SK-N-SH treated with all-trans-retinoic acid at 6 μM for 48 hours (cell line): Measurements from ENCODE around the gene SIRT4.

Experiments
- ATAC-seq: fragments of 200-7000 bp; cut with Tn5 transposase; 3 replicates; pipeline ENCODE4 v1.9.1; 2020; ENCODE audit warnings: mild to moderate bottlenecking, moderate library complexity
- ARNTL ChIP-seq: fragments of 450-650 bp; formaldehyde crosslinking; IDR thresholded peaks from 2 replicates; pipeline ENCODE4 v1.5.0; 2020; ENCODE audit warnings: low read depth, mild to moderate bottlenecking, moderate library complexity, borderline replicate concordance
- BACH2 ChIP-seq: fragments of 250-450 bp; sonication (Bioruptor Pico); IDR thresholded peaks from 2 replicates; pipeline ENCODE4 v1.9.0; 2021; ENCODE audit warnings: mild to moderate bottlenecking, borderline replicate concordance
- ESRRG ChIP-seq: fragments of 250-450 bp; sonication (Bioruptor Pico); IDR thresholded peaks from 2 replicates; pipeline ENCODE4 v1.6.1; 2021; ENCODE audit warnings: mild to moderate bottlenecking
- GLIS3 ChIP-seq: fragments of 250-450 bp; sonication (Bioruptor Pico); IDR thresholded peaks from 2 replicates; pipeline ENCODE4 v1.5.0; 2020; ENCODE audit warnings: mild to moderate bottlenecking, moderate library complexity
- ISL1 ChIP-seq: fragments of 250-450 bp; sonication (Bioruptor Pico); IDR thresholded peaks from 2 replicates; pipeline ENCODE4 v2.1.2; 2022; ENCODE audit warnings: mild to moderate bottlenecking, moderate library complexity
- OSR1 ChIP-seq: fragments of 250-450 bp; sonication (Bioruptor Pico); IDR thresholded peaks from 2 replicates; pipeline ENCODE4 v1.8.0; 2022; ENCODE audit warnings: moderate library complexity, mild to moderate bottlenecking, inconsistent platforms
- PPARA ChIP-seq: fragments of 250-450 bp; sonication (Bioruptor Pico); IDR thresholded peaks from 2 replicates; pipeline ENCODE4 v1.5.0; 2020; ENCODE audit warnings: mild to moderate bottlenecking, borderline replicate concordance
- RARB ChIP-seq: fragments of 250-450 bp; sonication (Bioruptor Pico); IDR thresholded peaks from 2 replicates; pipeline ENCODE4 v1.8.0; 2021; ENCODE audit warnings: mild to moderate bottlenecking, moderate library complexity
- SNAI2 ChIP-seq: fragments of 250-450 bp; sonication (Bioruptor Pico); IDR thresholded peaks from 2 replicates; pipeline ENCODE4 v1.5.0; 2020; ENCODE audit warnings: mild to moderate bottlenecking, moderate library complexity
- TCF4 ChIP-seq: fragments of 250-450 bp; sonication (Bioruptor Pico); IDR thresholded peaks from 2 replicates; pipeline ENCODE4 v1.8.0; 2021; ENCODE audit warnings: mild to moderate bottlenecking, moderate library complexity, borderline replicate concordance
- TOX ChIP-seq: fragments of 250-450 bp; sonication (Bioruptor Pico); IDR thresholded peaks from 2 replicates; pipeline ENCODE4 v1.8.0; 2021; ENCODE audit warnings: mild to moderate bottlenecking, moderate library complexity, borderline replicate concordance
- ZC3H10 ChIP-seq: fragments of 250-450 bp; sonication (Bioruptor Pico); IDR thresholded peaks from 2 replicates; pipeline ENCODE4 v1.5.1; 2021; ENCODE audit warnings: mild to moderate bottlenecking, moderate library complexity
- ZFP3 ChIP-seq: fragments of 250-450 bp; sonication (Bioruptor Pico); IDR thresholded peaks from 2 replicates; pipeline ENCODE4 v1.5.0; 2020; ENCODE audit warnings: mild to moderate bottlenecking, moderate library complexity
- ZFP30 ChIP-seq: fragments of 450-650 bp; formaldehyde crosslinking; IDR thresholded peaks from 2 replicates; pipeline ENCODE4 v1.5.0; 2022; ENCODE audit warnings: mild to moderate bottlenecking, moderate library complexity
- ZNF565 ChIP-seq: fragments of 450-650 bp; formaldehyde crosslinking; conservative IDR thresholded peaks from 2 replicates; pipeline ENCODE4 v1.5.0; 2020; ENCODE audit warnings: low read depth, mild to moderate bottlenecking, moderate library complexity
- ZNF70 ChIP-seq: fragments of 450-650 bp; formaldehyde crosslinking; IDR thresholded peaks from 2 replicates; pipeline ENCODE4 v1.5.0; 2020; ENCODE audit warnings: mild to moderate bottlenecking, moderate library complexity
- ZNF8 ChIP-seq: fragments of 450-650 bp; formaldehyde crosslinking; IDR thresholded peaks from 2 replicates; pipeline ENCODE4 v1.5.0; 2020; ENCODE audit warnings: mild to moderate bottlenecking, moderate library complexity
- TF ChIP-seq, protein P1 (sequence below): fragments of 250-450 bp; sonication (Bioruptor Pico); IDR thresholded peaks from 2 replicates; pipeline ENCODE4 v1.5.1; 2021; ENCODE audit warnings: mild to moderate bottlenecking, moderate library complexity
- TF ChIP-seq, protein P2 (sequence below): fragments of 250-450 bp; sonication (Bioruptor Pico); IDR thresholded peaks from 2 replicates; pipeline ENCODE4 v1.5.0; 2020; ENCODE audit warnings: mild to moderate bottlenecking, moderate library complexity
- TF ChIP-seq, protein P3 (sequence below): fragments of 250-450 bp; sonication (Bioruptor Pico); IDR thresholded peaks from 2 replicates; pipeline ENCODE4 v1.5.1; 2020; ENCODE audit warnings: low read depth, mild to moderate bottlenecking, moderate library complexity
- TF ChIP-seq, protein P4 (sequence below): fragments of 250-450 bp; sonication (Bioruptor Pico); IDR thresholded peaks from 2 replicates; pipeline ENCODE4 v1.8.0; 2020; ENCODE audit warnings: mild to moderate bottlenecking, moderate library complexity, borderline replicate concordance
- TF ChIP-seq, protein P5 (sequence below): fragments of 250-450 bp; sonication (Bioruptor Pico); IDR thresholded peaks from 2 replicates; pipeline ENCODE4 v1.8.0; 2021; ENCODE audit warnings: low read depth, mild to moderate bottlenecking, moderate library complexity, borderline replicate concordance

SIRT4 gene

DNA sequence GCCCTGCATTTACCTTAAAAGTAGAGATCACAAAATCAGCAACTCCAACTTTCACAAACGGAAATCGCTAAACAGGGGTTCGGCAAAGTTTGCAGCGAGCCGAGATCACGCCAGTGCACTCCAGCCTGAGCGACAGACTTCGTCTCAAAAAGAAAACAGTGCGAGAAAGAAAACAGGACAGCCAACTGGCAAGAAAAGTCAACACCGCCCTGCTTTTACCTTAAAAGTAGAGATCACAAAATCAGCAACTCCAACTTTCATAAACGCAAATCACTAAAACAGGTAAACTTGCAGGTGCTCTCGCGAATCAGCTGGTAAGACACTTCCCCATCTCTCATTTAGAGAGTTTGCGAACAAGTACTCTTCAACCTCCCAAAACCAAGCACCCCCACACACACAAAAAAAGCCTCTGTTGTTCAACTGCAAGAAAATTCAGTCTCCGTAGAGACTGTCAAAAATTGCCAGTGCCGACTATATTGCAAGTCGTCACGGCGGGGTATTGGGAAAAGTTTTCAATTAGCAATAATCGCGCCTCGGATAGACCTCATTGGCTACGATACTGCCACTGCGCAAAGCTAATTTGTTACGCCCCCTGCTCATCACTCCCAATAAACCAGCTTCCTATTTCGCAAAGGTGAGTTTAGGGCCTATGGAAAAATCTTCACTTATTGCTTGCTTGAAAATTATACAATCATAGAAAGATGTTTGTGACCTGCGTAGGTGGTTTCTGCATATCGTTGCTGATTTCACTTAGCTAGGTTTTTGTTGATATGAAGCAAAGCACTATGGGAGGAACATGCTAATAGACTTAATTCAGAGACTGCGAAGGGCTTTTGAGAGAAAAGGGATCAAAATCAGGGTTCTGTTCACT lies 9.2 kb upstream of the SIRT4 start, which contains the start of gene RNU4-1 (continued):
- TF ChIP-seq ZC3H10 (CRISPR knock-in tag): no peak
- TF ChIP-seq, protein P1, sequence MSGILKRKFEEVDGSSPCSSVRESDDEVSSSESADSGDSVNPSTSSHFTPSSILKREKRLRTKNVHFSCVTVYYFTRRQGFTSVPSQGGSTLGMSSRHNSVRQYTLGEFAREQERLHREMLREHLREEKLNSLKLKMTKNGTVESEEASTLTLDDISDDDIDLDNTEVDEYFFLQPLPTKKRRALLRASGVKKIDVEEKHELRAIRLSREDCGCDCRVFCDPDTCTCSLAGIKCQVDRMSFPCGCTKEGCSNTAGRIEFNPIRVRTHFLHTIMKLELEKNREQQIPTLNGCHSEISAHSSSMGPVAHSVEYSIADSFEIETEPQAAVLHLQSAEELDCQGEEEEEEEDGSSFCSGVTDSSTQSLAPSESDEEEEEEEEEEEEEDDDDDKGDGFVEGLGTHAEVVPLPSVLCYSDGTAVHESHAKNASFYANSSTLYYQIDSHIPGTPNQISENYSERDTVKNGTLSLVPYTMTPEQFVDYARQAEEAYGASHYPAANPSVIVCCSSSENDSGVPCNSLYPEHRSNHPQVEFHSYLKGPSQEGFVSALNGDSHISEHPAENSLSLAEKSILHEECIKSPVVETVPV (CRISPR knock-in tag): peak; percentile 96
- TF ChIP-seq, protein P2, sequence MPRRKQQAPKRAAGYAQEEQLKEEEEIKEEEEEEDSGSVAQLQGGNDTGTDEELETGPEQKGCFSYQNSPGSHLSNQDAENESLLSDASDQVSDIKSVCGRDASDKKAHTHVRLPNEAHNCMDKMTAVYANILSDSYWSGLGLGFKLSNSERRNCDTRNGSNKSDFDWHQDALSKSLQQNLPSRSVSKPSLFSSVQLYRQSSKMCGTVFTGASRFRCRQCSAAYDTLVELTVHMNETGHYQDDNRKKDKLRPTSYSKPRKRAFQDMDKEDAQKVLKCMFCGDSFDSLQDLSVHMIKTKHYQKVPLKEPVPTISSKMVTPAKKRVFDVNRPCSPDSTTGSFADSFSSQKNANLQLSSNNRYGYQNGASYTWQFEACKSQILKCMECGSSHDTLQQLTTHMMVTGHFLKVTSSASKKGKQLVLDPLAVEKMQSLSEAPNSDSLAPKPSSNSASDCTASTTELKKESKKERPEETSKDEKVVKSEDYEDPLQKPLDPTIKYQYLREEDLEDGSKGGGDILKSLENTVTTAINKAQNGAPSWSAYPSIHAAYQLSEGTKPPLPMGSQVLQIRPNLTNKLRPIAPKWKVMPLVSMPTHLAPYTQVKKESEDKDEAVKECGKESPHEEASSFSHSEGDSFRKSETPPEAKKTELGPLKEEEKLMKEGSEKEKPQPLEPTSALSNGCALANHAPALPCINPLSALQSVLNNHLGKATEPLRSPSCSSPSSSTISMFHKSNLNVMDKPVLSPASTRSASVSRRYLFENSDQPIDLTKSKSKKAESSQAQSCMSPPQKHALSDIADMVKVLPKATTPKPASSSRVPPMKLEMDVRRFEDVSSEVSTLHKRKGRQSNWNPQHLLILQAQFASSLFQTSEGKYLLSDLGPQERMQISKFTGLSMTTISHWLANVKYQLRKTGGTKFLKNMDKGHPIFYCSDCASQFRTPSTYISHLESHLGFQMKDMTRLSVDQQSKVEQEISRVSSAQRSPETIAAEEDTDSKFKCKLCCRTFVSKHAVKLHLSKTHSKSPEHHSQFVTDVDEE (CRISPR knock-in tag): no peak
- TF ChIP-seq SNAI2 (CRISPR knock-in tag): no peak
- TF ChIP-seq BACH2 (CRISPR knock-in tag): no peak
- peak; percentile 91 for TF ChIP-seq ESRRG (CRISPR knock-in tag)
- TF ChIP-seq ZNF8: peak; percentile 48; the same call in 1 of the 2 replicates

DNA sequence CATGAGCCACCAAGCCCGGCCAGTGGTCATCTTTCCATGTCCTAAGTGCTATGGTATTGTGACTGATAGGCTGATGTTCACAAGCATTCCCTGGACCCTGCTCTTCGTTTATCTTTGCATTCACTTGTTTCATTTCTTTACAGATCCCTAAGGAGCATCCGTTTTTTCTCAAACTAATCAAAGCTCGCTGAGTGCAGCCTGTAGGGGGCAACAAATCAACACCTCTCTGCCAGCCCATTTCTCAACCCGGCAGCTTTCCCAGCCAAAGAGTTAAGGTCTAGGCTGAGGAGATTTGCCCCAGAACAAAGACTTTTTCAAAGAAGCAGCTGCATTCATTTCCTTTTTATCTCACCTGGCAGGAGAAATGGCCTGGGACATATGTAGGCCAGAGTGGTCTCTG lies 12.1 kb downstream of the SIRT4 start:
- no peak for ATAC-seq
- no peak for TF ChIP-seq BACH2 (CRISPR knock-in tag)
- no peak for TF ChIP-seq PPARA (CRISPR knock-in tag)
- TF ChIP-seq GLIS3 (CRISPR knock-in tag): no peak
- no peak for TF ChIP-seq ESRRG (CRISPR knock-in tag)
- TF ChIP-seq ZNF70: no peak
- TF ChIP-seq ZFP3 (CRISPR knock-in tag): no peak
- TF ChIP-seq, protein P3, sequence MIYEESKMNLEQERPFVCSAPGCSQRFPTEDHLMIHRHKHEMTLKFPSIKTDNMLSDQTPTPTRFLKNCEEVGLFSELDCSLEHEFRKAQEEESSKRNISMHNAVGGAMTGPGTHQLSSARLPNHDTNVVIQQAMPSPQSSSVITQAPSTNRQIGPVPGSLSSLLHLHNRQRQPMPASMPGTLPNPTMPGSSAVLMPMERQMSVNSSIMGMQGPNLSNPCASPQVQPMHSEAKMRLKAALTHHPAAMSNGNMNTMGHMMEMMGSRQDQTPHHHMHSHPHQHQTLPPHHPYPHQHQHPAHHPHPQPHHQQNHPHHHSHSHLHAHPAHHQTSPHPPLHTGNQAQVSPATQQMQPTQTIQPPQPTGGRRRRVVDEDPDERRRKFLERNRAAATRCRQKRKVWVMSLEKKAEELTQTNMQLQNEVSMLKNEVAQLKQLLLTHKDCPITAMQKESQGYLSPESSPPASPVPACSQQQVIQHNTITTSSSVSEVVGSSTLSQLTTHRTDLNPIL (CRISPR knock-in tag): no peak
- no peak for TF ChIP-seq OSR1 (CRISPR knock-in tag)
- TF ChIP-seq RARB (CRISPR knock-in tag): no peak
- no peak for TF ChIP-seq ZNF565
- no peak for TF ChIP-seq TCF4 (CRISPR knock-in tag)
- TF ChIP-seq, protein P4, sequence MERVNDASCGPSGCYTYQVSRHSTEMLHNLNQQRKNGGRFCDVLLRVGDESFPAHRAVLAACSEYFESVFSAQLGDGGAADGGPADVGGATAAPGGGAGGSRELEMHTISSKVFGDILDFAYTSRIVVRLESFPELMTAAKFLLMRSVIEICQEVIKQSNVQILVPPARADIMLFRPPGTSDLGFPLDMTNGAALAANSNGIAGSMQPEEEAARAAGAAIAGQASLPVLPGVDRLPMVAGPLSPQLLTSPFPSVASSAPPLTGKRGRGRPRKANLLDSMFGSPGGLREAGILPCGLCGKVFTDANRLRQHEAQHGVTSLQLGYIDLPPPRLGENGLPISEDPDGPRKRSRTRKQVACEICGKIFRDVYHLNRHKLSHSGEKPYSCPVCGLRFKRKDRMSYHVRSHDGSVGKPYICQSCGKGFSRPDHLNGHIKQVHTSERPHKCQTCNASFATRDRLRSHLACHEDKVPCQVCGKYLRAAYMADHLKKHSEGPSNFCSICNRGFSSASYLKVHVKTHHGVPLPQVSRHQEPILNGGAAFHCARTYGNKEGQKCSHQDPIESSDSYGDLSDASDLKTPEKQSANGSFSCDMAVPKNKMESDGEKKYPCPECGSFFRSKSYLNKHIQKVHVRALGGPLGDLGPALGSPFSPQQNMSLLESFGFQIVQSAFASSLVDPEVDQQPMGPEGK (CRISPR knock-in tag): no peak
- TF ChIP-seq, protein P1 (CRISPR knock-in tag): no peak
- TF ChIP-seq ISL1 (CRISPR knock-in tag): no peak
- no peak for TF ChIP-seq ZC3H10 (CRISPR knock-in tag)
- TF ChIP-seq, protein P2 (CRISPR knock-in tag): no peak
- no peak for TF ChIP-seq ZFP30 (CRISPR knock-in tag)
- no peak for TF ChIP-seq TOX (CRISPR knock-in tag)
- TF ChIP-seq, protein P5, sequence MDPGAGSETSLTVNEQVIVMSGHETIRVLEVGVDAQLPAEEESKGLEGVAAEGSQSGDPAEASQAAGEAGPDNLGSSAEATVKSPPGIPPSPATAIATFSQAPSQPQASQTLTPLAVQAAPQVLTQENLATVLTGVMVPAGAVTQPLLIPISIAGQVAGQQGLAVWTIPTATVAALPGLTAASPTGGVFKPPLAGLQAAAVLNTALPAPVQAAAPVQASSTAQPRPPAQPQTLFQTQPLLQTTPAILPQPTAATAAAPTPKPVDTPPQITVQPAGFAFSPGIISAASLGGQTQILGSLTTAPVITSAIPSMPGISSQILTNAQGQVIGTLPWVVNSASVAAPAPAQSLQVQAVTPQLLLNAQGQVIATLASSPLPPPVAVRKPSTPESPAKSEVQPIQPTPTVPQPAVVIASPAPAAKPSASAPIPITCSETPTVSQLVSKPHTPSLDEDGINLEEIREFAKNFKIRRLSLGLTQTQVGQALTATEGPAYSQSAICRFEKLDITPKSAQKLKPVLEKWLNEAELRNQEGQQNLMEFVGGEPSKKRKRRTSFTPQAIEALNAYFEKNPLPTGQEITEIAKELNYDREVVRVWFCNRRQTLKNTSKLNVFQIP: no peak
- no peak for TF ChIP-seq ARNTL (CRISPR knock-in tag)
